GM19238 (cell line): ENCODE results near the gene CD300C.
A peak's percentile ranks its signal among the peaks of the same experiment; 100 is the strongest.
"Not testable (repeated sequence)": the region's sequence is repeated elsewhere in the genome, so short reads cannot be mapped to it uniquely, and the experiment has no call there.

Source experiments
- DNase-seq: peaks from one replicate; pipeline ENCODE4 v3.0.0; 2011; ENCODE audit warnings: low spot score; ENCODE audit not compliant: insufficient read length

Gene CD300C

GRCh38 chr17:74514632-74515334 is 31.1 kb downstream of the CD300C start:
- DNase-seq, result no peak

GRCh38 chr17:74513987-74514631 is 31.8 kb downstream of the CD300C start:
- DNase-seq, result no peak

- DNase-seq, result no peak
Observed at GRCh38 chr17:74512624-74513091, 33.3 kb downstream of the CD300C start.

GRCh38 chr17:74512036-74512435 is 33.9 kb downstream of the CD300C start:
- no peak for DNase-seq

- no peak for DNase-seq
Observed at GRCh38 chr17:74508156-74508555, 37.8 kb downstream of the CD300C start.

- DNase-seq, result not testable (repeated sequence)
Observed at GRCh38 chr17:74503949-74504348, 42.0 kb downstream of the CD300C start.

- no peak for DNase-seq
Observed at GRCh38 chr17:74502861-74503260, 43.1 kb downstream of the CD300C start.

- no peak for DNase-seq
Observed at GRCh38 chr17:74499992-74500391, 45.9 kb downstream of the CD300C start.

GRCh38 chr17:74497471-74497870 is 48.4 kb downstream of the CD300C start:
- DNase-seq, result no peak

- peak; percentile 40 for DNase-seq
Observed at GRCh38 chr17:74493331-74493833, 52.5 kb downstream of the CD300C start.

- no peak for DNase-seq
Observed at GRCh38 chr17:74491626-74492025, 54.3 kb downstream of the CD300C start.
